Upper lobe of right lung (tissue), 1 donor: ENCODE results near the gene TESK2. TPM values are rescaled to one million over a fixed set of nuclear protein-coding genes. Genes with fewer than 3 reads are reported as not detected.
"Not testable (repeated sequence)": the region's sequence is repeated elsewhere in the genome, so short reads cannot be mapped to it uniquely, and the experiment has no call there.

Experiments used
- ATAC-seq: fragments of 200-7000 bp; cut with Tn5 transposase; one replicate; pipeline ENCODE4 v1.9.1; 2020; ENCODE audit warnings: mild to moderate bottlenecking, moderate library complexity
- DNase-seq: peaks from one replicate; pipeline ENCODE4 v3.0.0-alpha.2; 2020
- H3K27ac ChIP-seq: fragments of 200-600 bp; one replicate; pipeline ENCODE4 v1.8.0; 2022
- H3K27me3 ChIP-seq: fragments of 200-600 bp; one replicate; pipeline ENCODE4 v1.8.0; 2022; ENCODE audit warnings: mild to moderate bottlenecking
- H3K36me3 ChIP-seq: fragments of 200-600 bp; one replicate; pipeline ENCODE4 v1.8.0; 2022
- H3K4me1 ChIP-seq: fragments of 200-600 bp; one replicate; pipeline ENCODE4 v1.8.0; 2022
- H3K4me3 ChIP-seq: fragments of 200-600 bp; one replicate; pipeline ENCODE4 v1.8.0; 2022; ENCODE audit warnings: mild to moderate bottlenecking
- H3K9me3 ChIP-seq: fragments of 200-600 bp; one replicate; pipeline ENCODE4 v1.8.0; 2022
- CTCF ChIP-seq: fragments of 200-600 bp; IDR thresholded peaks from one replicate; pipeline ENCODE4 v1.8.0; 2022; ENCODE audit warnings: antibody characterized with exemption
- intact Hi-C: fragments of 100-400 bp; cut with DNase I; formaldehyde crosslinking; loops from one replicate; pipeline ENCODE4 v1.11.0; 2022
- total RNA-seq: library from RNA; stranded (reverse); fragmentation: NEBNext Ultra II Directional; extraction: Animal tissue kit (Norgen Biotek cat#: 25700); gene quantifications from one replicate; pipeline ENCODE4 v1.2.1, GENCODE V29; 2021
- donor health status: DM: no; HTN: yes; CAD: no; lungs with severe emphysema.

TESK2 gene
- total RNA-seq, 1 donor from 2014 or later = 8.4 TPM

GRCh38 chr1:45518910-45519309 is 27.9 kb upstream of the TESK2 start:
- H3K9me3 ChIP-seq = no peaks in the 10 kb centered on the region
- no peak for ATAC-seq
- no peak for DNase-seq
- TF ChIP-seq CTCF = no peak
- intact Hi-C loops = loop anchor here (5.0 kb wide), 1 partner anchor 48 kb away; no protein-coding TSS in a partner anchor
- peak overlapping the region; percentile 29 for H3K4me3 ChIP-seq
- H3K27ac ChIP-seq = no peak overlapping the region
- peaks cover 40% of the 10 kb centered on the region for H3K36me3 ChIP-seq
- H3K4me1 ChIP-seq = peaks cover 24% of the 10 kb centered on the region
- H3K27me3 ChIP-seq = no peaks in the 10 kb centered on the region

GRCh38 chr1:45518366-45518765 is 27.4 kb upstream of the TESK2 start:
- not testable (repeated sequence) for H3K27ac ChIP-seq, H3K27me3 ChIP-seq, H3K4me3 ChIP-seq, H3K9me3 ChIP-seq, ATAC-seq, DNase-seq
- H3K36me3 ChIP-seq = peaks cover 46% of the 10 kb centered on the region
- peaks cover 24% of the 10 kb centered on the region for H3K4me1 ChIP-seq
- intact Hi-C loops = loop anchor here (5.0 kb wide), 1 partner anchor 49 kb away; no protein-coding TSS in a partner anchor

- Histone ChIP-seq H3K9me3 (no peaks in the 10 kb centered on the region), H3K4me3 (no peak overlapping the region), H3K36me3 (peaks cover 64% of the 10 kb centered on the region), H3K4me1 (peaks cover 30% of the 10 kb centered on the region), H3K27ac (no peak overlapping the region), H3K27me3 (no peaks in the 10 kb centered on the region)
- DNase-seq (no peak), ATAC-seq (no peak)
- intact Hi-C loops = loop anchor here (5.0 kb wide), 1 partner anchor 51 kb away; no protein-coding TSS in a partner anchor
- TF ChIP-seq CTCF = no peak
These were observed 25.5 kb upstream of the TESK2 start for GRCh38 chr1:45516465-45516864.

- H3K9me3 ChIP-seq = no peaks in the 10 kb centered on the region
- H3K27me3 ChIP-seq = no peaks in the 10 kb centered on the region
- no peak for TF ChIP-seq CTCF
- DNase-seq = no peak
- no peak for ATAC-seq
- H3K4me1 ChIP-seq = peaks cover 30% of the 10 kb centered on the region
- H3K27ac ChIP-seq = no peak overlapping the region
- H3K36me3 ChIP-seq = peaks cover 68% of the 10 kb centered on the region
- H3K4me3 ChIP-seq = no peak overlapping the region
- intact Hi-C loops = loop anchor here (5.0 kb wide), 1 partner anchor 51 kb away; no protein-coding TSS in a partner anchor
These were observed 25.1 kb upstream of the TESK2 start for GRCh38 chr1:45516036-45516435.

GRCh38 chr1:45513532-45514260 is 22.7 kb upstream of the TESK2 start:
- ATAC-seq, H3K27me3 ChIP-seq, H3K4me3 ChIP-seq, intact Hi-C loops, H3K9me3 ChIP-seq, DNase-seq: not testable (repeated sequence)
- peak overlapping the region; percentile 63 for H3K27ac ChIP-seq
- H3K36me3 ChIP-seq = peaks cover 91% of the 10 kb centered on the region
- H3K4me1 ChIP-seq = peaks cover 23% of the 10 kb centered on the region

GRCh38 chr1:45512641-45513054 is 21.7 kb upstream of the TESK2 start:
- peaks cover 21% of the 10 kb centered on the region for H3K4me1 ChIP-seq
- H3K36me3 ChIP-seq = peaks cover 92% of the 10 kb centered on the region
- no peak overlapping the region for H3K4me3 ChIP-seq
- no peaks in the 10 kb centered on the region for H3K27me3 ChIP-seq
- peak; percentile 74 for TF ChIP-seq CTCF
- DNase-seq (no peak), ATAC-seq (peak; percentile 90)
- peak overlapping the region; percentile 63 for H3K27ac ChIP-seq
- H3K9me3 ChIP-seq = no peaks in the 10 kb centered on the region
- intact Hi-C loops = no loop called here
